NCI-H2107 treated with DMSO at 0.1 percent for 48 hours (cell line): ENCODE measurements around the gene NFKBIE.

Source experiments
- DNase-seq: peaks from one replicate; lab custom pipeline; 2025; ENCODE audit not compliant: unreplicated experiment; lab: John Stamatoyannopoulos, UW

The NFKBIE gene

DNA sequence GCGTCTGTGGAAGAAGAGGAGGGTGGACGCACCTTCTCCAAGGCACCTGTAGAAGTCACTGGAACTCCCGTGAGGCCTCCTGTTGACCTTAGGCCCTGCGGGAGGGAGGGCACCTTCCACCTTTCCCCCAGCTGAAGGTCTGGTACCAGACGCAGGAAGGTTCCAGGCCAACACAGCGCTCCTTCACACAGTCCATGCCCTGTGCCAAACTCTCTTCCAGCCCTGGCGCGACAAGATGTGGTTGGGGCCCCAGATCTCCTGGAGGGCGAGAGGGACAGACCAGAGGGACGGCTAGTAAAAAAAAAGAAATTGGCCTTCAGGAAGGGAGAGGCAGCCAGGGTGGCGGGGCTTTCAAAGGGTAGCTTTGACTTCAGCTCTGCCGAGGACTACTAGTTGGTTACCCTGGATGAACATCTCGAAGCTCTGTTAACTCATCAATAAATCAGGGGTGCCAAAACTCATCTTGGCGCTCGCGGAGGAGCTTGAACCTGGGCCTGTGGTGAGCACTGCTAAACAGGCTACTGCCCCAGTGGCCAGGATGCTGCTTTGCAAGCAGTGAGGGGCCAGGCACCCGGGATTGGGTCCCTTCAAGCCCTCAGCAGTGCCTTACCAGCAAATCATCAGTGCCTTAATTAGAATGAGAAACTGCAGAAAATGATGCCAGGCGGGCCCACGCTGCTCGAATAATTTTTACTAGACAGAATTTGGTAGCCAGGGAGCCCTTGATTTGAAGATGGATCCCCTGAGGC, 32.9 kb upstream of the NFKBIE start:
- DNase-seq: no peak

DNA sequence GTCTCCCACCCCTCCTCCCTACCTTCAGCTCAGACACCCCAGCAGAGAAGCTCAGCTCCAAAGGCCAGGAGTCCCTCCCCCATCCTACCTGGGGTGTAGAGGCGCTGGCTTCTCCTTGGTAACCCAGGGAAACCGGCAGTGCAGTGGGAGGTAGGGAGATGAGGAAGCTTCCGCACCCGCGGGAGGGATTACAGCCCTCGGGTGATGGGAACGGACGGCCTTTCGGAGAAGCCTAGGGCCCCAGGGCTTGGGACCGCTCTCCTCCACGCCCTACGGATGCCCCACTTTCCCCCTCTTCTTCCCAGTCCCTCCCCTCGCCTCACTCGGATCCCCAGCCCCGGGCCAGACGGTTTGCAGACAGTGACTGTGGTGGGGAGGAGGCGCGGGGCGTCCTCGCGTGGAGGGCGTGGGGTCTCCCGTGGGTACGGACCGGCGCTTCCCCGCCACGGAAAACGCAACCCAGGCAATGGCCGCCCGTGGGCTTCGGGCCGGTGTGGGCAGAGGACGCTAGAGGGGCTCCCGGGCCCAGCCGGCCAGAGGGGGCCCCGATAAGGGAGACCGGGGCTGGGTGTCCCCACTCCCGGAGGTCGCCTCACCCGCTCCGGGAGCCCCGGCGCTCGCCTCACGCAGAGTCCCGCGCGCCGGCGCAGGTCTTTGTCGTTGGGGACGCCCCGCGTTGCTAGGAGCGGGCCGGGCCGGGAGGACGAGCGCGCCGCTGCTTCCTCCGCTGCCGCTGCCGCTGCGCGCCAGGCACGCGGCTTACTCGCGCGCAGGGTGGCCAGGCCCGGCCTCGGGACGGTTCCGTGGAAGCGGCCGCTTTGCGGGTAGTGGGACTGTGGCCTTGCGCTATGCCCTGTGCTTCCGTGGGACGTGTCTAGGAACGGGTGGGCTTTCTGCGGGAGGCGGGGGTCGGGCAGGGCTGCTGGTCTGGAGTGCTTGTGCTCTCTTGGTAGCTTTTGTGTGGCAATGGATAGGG, 32.0 kb upstream of the NFKBIE start:
- DNase-seq: no peak

DNA sequence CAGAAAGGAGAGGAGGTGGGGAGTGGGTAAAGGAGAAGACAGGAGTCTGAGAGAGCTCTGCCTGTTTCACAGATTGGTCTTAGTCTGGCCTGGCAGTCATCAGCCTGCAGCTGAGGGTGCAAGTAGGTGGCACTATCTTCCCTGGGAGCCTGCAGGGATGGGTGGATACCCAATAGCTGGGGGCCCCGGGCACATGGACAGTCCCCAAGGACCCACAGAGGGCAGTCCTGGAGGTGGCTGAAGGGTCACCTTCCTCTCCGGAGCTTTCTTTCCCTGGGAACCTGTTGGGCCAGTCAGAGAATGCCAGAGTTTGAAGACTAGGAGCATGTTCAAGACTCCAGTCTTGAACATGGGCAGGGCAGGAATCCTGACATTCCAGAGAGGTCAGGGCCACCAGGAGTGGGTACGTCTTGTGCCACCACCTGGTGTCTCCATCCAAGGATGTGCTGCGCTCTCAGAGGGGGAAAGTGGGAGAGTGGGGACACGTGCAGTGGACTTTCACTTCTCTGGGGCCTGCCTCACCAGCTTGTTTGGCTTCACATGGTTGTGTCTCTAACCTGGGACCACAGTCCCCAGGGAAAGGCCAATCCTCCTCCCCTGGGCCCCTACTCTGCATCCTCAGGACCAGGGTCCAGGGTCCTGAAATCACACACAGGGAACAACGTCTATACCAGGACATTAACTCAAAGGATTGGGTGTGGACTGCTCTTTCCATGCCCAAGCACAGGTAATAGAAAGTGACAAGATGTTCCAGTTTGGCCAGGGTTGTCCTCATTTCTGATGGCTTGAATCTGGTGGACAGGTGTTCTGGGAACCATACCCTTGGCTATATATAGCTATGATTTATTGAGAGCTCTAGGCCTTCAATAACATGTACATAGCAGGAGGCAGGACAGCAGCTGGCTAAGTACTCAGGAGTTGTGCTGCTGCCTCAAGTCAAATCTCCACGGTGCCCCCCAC, 29.8 kb upstream of the NFKBIE start:
- no peak for DNase-seq

DNA sequence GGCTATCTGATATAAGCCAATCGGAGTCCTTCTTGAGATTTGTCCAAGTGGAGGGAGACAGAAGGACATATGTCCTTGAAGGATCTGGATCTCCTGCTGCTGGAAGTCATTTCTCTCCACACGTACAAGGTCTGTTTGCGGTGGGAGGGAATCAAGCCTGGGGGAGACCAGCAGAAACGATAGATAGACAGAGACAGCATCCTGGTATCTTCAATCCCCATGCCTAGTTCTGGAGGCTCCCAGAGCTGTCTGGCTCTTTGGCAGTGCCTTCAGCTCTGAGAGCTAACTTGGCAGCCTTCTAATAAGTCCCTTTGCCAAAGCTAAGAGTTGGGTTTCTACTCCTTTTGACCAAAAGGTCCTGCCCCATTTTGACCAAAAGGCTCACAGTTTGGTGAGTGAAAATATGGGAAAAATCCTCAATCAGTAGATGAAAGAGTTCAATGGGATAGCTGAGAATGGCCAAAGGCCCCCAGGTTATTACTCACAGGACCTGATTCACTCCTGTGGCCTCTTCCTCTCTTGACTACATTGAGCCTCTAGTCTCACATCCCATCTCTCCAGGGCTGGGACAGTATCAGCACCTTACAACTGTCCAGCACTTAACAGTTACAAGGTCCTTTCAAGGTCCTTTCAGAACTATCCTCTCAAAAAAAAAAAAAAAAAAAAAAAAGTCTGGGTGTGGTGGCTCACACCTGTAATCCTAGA, 27.5 kb upstream of the NFKBIE start:
- DNase-seq: no peak

DNA sequence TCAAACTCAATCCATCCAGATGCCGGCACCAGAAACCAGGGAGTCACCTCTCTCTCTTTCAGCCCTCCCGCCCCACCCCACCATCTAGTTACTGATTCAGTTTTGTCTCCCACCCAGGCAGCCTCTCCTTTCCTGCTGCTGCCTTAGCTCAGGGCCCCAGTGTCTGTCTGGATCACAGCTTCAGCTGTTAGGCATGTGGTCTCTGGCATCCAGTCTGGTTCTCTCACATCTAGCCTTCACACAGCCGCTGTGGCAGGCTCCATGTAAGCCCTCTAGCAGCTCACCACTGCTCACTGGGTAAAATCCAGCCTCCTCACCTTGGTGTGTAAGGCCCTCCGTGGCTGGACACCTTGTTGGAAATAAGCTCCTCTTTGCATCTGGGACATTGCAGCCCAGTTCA, 26.5 kb upstream of the NFKBIE start:
- DNase-seq: no peak

DNA sequence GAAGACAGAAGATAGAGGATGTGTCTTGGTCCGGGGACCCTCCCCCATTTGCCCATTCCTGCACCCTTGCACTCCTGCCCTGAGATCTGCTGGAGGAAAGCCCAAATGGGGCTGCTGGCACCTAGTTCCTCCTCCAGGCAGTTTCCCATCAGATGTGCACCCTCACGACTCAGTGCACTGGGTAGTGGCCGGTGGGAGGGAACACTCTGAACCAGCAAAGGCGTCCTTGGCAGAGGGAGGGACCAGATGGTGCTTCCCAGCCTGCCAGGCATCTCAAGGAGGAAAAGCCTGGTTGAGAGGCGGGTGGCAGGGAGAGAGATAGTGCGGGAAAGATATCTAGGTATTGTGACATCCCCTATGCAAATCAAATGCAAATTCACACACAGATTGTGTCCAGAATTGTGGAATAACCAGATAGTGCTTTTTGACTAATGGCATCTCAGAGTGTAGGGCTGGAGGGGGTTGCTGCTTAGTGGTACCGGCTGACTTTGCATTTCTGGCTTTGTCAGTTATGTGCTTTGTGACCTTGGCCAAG, 24.4 kb upstream of the NFKBIE start:
- no peak for DNase-seq

DNA sequence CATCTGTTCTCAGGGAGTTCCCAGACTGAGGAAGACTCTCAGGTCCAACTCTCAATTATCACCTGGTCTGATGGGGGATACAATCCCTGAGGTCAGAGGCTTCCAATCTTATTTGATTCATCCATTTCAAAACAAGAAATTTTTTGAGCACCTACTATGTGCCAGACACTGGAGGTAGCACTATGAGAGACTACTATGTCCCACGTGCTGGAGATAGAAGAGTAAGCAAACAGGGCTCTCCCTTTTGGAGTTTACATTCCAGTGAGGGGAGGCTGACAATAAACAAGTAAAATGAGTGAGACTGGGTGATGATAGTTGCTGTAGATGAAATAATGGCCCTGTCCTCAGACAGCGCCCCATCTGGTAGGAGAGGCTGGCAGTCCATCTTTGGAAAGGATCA, 21.4 kb upstream of the NFKBIE start:
- DNase-seq: no peak

DNA sequence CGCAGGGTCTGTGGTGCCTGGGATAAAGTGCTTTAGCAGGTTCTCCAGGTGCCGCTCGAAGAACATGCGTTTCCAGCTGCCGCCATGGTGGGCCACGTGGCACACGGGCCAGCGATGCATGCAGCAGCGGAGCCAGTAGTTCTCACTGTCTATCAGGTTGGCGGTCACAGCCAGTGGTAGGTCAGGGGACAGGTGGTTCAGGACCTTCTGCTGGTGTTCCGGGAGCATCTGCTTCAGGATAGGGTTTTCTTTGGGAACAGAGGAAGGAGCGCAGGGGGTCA, 20.9 kb upstream of the NFKBIE start:
- no peak for DNase-seq

DNA sequence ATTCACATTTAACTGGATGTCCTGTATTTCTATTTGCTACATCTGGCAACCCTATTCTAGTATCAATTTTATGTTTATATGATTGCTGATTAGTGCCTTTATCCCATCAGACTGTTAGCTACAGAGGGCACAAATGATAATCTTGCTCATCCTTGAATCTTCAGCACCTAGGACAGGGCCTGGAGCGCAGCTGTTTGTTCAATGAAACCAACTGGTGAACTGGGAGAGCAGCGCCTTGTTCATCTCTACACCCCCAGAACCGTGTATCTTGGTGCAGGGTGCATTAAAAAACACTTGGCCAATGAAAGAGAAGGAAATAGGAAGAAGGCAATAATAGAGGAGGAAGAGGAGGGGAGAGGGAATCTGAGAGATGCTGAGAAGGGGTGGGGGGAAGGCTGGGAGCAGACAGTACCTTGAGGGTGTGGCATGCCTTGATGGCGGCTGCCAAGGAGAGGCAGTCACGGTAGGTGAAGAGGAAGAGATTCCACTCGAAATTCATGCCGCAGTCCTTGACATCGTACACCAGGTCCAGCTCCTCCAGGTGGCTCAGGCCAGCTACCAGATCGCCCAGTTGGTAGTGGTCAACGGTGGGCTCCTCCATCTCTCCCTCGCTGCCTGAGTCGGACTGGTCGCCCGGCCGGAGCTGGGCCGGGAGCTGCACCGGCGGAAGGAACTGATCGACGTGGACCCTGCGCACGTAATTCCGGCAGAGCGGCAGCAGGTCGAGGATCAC, 20.4 kb upstream of the NFKBIE start:
- DNase-seq: no peak

DNA sequence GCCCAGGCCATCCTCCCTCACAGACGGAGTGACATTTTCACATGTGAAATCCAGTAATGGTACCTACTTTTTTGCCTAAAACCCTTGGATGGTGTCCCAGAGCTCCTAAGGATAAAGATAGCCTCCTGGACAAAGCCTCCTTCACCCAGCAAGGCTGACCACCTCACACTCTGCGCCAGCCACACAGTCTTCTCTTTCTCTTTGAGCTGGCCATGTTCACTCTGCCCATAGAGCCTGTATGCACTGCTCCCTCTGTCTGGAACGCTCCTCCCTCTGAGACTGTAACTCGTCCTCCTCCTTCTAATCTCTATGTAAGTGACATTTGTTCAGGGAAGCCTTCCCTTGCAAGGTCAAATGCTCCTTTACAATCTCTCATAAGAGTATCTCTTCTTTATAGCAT, 19.5 kb upstream of the NFKBIE start:
- DNase-seq: no peak

DNA sequence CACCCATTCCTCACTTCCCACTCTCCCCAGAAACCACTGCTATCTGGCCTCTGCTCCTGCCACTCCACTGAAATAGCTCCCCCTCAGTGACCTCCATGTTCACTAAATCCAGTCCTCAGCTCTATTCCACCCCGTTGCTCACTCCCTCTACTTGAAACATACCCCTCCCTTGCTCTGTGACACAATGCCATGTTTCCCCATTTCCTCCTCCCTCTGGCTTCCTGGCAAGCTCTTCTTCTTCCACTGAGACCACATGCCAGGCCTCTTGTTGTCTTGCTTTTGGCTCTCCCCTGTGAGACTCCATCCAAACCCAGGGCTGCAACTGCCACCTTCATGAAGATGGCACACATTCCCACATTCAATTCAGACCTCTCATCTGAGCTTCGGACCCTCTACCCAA, 18.8 kb upstream of the NFKBIE start:
- no peak for DNase-seq

DNA sequence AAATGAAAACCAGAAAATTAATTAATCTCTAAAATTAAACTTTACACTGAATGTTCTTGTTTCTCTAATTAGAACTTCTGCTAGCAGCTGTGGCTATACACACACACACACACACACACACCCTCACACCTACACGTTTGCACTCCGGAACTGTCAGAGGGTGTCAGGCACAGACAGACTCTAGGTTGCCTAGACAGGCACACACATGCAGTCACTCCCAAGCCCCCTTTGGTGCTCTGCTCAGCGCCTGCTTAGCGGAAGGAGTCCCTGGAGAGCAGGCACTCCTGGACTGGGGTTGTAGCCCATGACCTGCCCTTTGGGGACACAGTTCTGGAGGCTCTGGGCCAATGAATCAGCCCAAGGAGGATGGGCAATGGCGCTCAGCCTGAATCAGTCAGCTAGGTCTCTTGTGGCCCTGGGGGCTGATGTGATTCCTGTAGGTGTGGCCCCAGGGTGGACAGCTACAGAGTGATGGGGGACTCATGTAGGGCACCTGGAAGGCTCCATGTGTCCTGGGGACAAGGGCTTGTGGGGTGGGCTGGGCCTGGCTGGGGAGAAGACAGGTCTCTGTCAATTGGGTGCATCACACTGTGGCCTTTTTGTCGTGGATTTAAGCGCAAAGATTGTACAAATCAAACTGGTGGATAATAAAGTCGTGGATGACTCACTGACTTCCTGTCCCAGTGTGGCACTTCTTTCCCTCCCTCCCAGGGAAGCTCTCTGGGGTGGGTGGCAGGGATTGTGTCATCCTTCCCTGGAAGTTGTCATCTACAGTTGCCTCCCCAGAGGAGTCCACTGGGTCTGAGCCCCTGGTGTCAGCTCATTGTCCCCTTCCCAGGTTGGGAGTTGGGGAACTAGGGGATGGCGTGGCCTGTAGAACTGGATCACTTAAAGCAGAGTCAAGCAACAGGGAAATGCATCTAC, 13.7 kb upstream of the NFKBIE start:
- no peak for DNase-seq

DNA sequence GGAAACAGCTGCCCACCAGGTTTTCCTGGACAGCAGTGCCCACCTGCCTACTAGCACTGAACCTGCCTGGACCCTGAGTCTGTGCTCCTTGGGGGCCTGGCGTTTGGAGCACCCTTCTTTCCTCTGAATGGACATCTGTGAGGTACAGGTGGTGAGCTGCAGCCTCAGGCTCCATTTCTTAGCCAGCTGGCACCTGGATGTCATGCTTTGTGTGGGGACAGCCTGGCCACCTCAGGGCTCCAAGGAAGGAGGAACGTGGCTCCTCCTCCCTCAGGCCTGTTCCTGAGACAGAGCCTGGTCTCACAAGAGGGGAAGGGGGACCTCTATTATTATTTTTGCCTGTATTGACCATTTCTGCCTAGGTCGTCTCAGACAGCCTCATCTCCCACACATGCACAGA, 13.0 kb upstream of the NFKBIE start:
- no peak for DNase-seq

DNA sequence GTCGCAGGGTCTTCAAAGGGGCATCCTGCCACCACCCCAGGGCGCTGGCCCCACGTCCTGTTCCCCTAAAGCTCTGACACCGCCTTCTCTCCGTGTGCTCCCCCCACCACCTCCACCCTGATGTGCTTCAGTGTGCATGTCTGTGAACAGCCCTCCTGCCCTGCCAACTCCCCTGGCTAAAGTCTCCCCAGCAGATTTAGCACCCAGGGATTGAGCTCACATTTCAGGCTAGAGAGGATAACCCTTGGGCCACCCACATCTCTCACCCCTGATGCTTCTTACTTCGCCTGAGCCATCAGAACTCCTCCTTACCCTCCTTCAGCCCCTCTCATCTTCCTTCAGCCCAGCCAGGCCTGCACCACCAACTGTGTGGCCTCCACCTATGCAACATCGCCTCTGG, 12.4 kb upstream of the NFKBIE start:
- DNase-seq: no peak

DNA sequence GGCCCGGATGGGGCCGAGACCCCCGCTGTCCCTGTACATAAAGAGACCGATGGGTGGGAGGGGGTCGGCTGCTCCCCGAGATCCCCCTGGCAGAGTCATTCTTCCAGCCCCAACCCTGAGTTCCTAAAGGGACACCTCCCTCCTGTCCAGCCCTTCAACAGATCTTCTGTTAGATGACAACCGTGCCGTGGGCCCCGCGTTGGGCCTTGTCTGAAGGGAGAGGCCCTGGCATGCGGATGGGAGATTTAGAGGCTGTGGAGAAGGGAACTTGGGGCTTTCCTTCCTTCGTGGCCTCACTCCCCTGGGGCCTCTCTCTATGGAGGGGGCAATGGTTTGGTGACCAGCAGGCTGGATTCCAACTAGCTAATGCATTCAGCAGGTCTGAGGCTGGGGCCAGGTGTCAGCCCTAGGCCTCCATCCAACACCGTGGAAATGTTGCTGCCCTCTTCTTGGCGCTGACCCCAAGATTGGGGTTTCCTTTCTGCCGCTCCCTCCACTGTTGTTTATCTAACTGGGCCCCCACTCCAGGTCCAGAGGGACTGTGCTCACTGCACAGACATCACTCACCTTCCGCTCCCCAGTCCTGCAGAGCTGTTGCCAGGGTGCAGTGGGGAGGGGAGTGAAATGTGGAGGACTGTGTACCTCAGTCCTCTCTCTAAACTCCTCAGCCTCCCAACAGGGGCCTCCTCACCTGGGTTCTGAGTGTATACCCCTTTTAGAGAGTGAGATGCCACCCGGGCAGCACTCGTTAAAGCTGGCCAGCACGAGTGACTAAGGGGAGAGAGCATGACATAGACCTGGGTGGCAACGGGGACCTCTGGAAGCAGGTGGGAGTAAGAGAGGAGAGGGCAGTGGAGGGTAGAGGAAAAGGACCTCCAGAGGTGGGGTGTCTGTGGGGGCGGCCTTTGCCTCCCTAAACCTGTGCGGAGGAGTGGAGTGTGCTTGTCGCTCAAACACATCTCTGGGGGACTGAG, 11.6 kb upstream of the NFKBIE start:
- DNase-seq: no peak

DNA sequence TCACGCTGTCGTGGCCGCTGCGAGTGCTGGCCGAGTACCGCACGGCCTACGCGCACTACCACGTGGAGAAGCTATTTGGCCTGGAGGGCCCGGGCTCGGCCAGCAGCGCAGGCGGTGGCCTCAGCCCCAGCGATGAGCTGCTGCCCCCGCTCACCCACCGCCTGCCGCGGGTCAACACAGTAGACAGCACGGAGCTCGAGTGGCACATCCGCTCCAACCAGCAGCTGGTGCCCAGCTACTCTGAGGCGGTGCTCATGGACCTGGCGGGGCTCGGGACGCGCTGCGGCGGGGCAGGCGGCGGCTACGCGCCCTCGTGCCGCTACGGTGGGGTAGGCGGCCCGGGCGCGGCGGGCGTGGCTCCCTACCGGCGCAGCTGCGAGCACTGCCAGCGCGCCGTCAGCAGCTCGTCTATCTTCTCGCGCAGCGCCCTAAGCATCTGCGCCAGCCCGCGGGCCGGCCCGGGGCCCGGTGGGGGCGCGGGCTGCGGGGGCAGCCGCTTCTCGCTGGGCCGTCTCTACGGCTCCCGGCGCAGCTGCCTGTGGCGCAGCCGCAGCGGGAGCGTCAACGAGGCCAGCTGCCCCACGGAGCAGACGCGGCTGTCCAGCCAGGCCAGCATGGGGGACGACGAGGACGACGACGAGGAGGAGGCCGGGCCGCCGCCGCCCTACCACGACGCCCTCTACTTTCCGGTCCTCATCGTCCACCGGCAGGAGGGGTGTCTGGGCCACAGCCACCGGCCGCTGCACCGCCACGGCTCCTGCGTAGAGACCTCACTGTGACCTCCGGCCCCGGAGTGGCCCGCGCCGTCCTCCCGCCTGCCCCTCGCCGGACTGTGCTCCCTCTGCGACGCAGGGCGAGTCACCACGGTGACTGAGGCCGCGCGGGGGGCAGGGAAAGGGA, 10.6 kb upstream of the NFKBIE start:
- no peak for DNase-seq
